ENCODE data around the gene TRIM41.

TRIM41 gene

GRCh38 chr5:181194489-181195248, 28.4 kb upstream of the TRIM41 start:
- no peak overlapping the region for H3K4me3 ChIP-seq (replicated peaks; ENCODE audit: low read depth, low read length)
- DNase-seq (ENCODE audit: low read depth) = no peak
- no peak for TF ChIP-seq CTCF (IDR thresholded peaks at IDR 0.05; ENCODE audit: low read length, missing control alignments)

DNA sequence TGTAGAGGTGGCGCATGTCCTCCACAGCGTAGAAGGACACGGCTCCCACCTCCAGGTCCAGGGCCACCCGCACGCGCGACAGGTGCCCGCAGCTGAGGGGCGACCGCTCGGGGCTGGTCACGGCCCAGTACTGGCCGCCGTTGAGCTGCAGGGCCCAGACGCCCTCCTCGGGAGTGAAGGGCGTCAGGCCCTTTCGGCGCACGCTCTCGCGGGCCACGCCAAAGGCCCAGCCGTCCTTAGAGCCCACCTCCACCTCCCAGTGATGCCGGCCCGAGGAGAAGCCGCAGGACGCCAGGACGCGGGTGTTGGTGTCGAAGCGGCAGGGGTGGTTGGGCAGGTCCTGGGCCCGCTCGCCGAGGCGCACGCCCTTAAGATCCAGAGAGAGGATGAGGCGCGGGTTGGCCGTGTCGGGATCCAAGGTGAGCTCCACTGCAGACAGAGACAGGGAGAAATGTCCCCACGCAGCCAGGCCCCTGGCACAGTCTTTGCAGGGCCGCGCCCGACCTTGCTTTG, 27.8 kb upstream of the TRIM41 start:
- H3K4me3 ChIP-seq (replicated peaks; ENCODE audit: low read depth, low read length) = no peak overlapping the region
- TF ChIP-seq CTCF (IDR thresholded peaks at IDR 0.05; ENCODE audit: low read length, missing control alignments) = no peak
- DNase-seq (ENCODE audit: low read depth) = no peak

DNA sequence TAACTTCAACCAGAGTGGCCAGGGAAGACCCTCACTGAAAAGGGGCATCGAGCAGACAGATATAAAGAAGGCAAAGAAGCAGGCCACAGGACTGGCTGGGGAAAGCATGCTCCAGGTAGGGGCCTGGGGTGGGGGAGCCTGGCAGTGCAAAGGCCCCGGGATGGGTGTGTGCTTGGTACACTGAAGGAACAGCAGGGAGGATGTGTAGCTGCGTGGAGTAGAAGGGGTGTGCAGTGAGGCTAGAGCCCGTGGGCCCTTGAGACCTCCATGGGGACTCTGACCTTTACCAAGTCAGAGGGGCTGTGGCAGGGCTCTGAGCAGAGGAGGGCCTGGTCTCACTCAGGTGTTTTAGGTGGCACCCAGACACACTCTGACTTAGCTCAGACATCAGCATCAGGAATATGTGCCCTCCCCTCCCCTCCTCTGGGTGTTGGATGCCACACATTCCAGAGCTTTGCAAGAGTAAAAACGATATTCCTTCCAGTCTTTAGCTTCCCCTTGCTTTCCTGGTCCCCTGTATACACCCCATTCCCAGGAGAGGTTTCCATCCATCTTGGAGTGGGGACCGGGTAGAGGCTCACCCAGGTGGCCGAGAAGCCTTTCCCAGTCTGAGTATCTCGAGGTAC, 25.6 kb upstream of the TRIM41 start:
- TF ChIP-seq CTCF (IDR thresholded peaks at IDR 0.05; ENCODE audit: low read length, missing control alignments) = no peak
- no peak overlapping the region for H3K4me3 ChIP-seq (replicated peaks; ENCODE audit: low read depth, low read length)
- DNase-seq (ENCODE audit: low read depth) = no peak

- H3K4me3 ChIP-seq (replicated peaks; ENCODE audit: low read depth, low read length) = no peak overlapping the region
- TF ChIP-seq CTCF (IDR thresholded peaks at IDR 0.05; ENCODE audit: low read length, missing control alignments) = no peak
- DNase-seq (ENCODE audit: low read depth) = no peak
Measured at GRCh38 chr5:181198106-181198685, 24.9 kb upstream of the TRIM41 start.

DNA sequence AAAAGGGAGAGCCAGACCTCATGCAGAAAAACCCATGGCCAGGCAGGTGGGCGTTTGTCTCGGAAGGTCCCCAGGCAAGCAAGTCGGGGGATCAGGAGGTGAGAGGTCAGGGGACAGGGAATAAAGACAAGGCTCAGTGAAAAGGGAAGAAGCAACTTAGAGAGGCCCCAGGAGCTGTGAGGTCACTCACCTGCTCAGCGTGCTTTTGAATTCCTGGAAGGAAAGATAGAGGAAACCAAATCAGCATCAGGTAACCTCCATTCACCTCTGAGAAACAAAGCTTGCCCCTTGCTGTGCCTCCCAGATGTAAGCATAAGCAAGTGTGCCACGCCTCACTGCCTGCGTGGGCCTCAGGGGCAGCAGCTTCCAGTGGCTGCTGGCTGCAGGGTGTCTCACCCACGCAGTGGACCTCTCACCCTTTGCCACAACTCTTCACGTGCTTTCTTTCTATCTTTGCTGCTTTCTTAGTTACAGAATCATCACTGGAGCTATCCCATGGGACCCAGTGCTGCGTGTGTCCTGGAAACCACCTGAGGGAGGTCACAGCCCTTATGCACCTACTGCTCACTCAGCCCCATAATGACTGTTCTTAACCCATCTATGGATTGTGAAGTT, 24.1 kb upstream of the TRIM41 start:
- no peak overlapping the region for H3K4me3 ChIP-seq (replicated peaks; ENCODE audit: low read depth, low read length)
- no peak for TF ChIP-seq CTCF (IDR thresholded peaks at IDR 0.05; ENCODE audit: low read length, missing control alignments)
- DNase-seq (ENCODE audit: low read depth) = no peak

GRCh38 chr5:181199881-181200638, 23.0 kb upstream of the TRIM41 start:
- TF ChIP-seq CTCF (IDR thresholded peaks at IDR 0.05; ENCODE audit: low read length, missing control alignments) = no peak
- no peak overlapping the region for H3K4me3 ChIP-seq (replicated peaks; ENCODE audit: low read depth, low read length)
- no peak for DNase-seq (ENCODE audit: low read depth)

Data from fibroblast of pulmonary artery (primary cell).